T47D (cell line): ENCODE results near the gene TTC7B.
A peak's percentile ranks its signal among the peaks of the same experiment; 100 is the strongest.

Experiments used
- DNase-seq, 2 experiments: peaks; one replicate each; pipeline versions ENCODE4 v3.0.0 to v3.0.0-alpha.2; 2011 to 2012; ENCODE audit warnings: low read depth in 1 of 2, low spot score in 1 of 2
- JUND ChIP-seq: IDR thresholded peaks from 2 replicates; pipeline ENCODE4 v1.6.1; 2012; ENCODE audit warnings: low read depth
- in situ Hi-C: cut with HindIII; loops from 2 replicates; pipeline ENCODE4 v1.10.0; 2016; ENCODE audit warnings: low sequenced_read_pairs, low pct_unique_long_range_greater_than_20kb

The TTC7B gene

GRCh38 chr14:90561920-90562319 is 254.3 kb downstream of the TTC7B start:
- in situ Hi-C loops: no loop called here
- TF ChIP-seq JUND: no peak
- no peak for DNase-seq

GRCh38 chr14:90560991-90561390 is 255.2 kb downstream of the TTC7B start:
- no peak for DNase-seq
- no peak for TF ChIP-seq JUND
- in situ Hi-C loops: no loop called here

DNA sequence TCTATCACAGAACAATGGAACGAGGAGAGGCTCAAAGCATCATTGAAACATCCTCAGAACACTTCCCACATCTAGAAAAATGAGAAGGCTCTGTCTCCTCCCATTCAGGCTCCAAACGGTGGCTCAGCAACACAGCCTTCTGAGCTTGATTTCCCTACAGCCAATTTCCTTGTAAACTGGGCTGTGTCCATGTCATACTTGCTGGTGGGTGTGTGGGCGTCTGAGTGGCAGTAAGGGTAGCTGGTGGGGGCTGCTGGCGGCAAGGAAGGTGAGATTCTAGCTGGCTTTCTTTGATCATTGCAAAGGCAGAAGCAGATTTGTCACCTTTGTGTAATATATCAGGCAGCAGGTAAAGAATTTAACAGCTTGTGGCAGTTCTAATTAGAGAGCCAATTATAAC is 255.7 kb downstream of the TTC7B start:
- in situ Hi-C loops: no loop called here
- TF ChIP-seq JUND: no peak
- DNase-seq: no peak

- peak in 1 of 2 experiments; percentile 56 for DNase-seq
- in situ Hi-C loops: no loop called here
- TF ChIP-seq JUND: no peak
Observed at GRCh38 chr14:90559811-90560492, 256.3 kb downstream of the TTC7B start.

- no peak for TF ChIP-seq JUND
- DNase-seq: no peak
- in situ Hi-C loops: no loop called here
Observed at GRCh38 chr14:90558983-90559590, 257.1 kb downstream of the TTC7B start.

GRCh38 chr14:90558041-90558982 is 257.9 kb downstream of the TTC7B start:
- DNase-seq: no peak
- in situ Hi-C loops: no loop called here
- TF ChIP-seq JUND: no peak

DNA sequence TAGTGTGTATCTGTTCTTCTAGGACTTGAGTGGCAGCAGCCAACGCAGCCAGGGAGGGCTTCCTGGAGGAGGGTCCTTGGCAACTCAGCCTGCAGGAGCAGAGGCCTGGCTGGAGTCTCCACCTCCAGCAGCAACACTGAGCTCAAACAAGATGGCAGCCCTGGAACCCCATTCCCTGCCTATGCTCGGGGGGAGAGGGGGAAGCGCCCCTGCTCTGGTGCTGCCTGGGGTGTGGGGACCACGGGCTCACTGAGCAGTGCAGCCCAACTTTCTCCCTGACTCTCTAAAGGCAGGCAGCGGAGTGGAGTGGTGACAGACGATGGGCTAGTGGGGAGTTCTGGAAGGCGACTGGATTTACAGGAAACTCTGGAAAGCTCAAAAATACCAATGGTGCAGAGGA is 258.7 kb downstream of the TTC7B start:
- no peak for DNase-seq
- TF ChIP-seq JUND: no peak
- in situ Hi-C loops: no loop called here

- no peak for DNase-seq
- in situ Hi-C loops: no loop called here
- TF ChIP-seq JUND: no peak
Observed at GRCh38 chr14:90556666-90557450, 259.4 kb downstream of the TTC7B start.

- in situ Hi-C loops: no loop called here
- TF ChIP-seq JUND: no peak
- DNase-seq: peak; percentile 73 to 79
Observed at GRCh38 chr14:90556012-90556477, 260.2 kb downstream of the TTC7B start.

DNA sequence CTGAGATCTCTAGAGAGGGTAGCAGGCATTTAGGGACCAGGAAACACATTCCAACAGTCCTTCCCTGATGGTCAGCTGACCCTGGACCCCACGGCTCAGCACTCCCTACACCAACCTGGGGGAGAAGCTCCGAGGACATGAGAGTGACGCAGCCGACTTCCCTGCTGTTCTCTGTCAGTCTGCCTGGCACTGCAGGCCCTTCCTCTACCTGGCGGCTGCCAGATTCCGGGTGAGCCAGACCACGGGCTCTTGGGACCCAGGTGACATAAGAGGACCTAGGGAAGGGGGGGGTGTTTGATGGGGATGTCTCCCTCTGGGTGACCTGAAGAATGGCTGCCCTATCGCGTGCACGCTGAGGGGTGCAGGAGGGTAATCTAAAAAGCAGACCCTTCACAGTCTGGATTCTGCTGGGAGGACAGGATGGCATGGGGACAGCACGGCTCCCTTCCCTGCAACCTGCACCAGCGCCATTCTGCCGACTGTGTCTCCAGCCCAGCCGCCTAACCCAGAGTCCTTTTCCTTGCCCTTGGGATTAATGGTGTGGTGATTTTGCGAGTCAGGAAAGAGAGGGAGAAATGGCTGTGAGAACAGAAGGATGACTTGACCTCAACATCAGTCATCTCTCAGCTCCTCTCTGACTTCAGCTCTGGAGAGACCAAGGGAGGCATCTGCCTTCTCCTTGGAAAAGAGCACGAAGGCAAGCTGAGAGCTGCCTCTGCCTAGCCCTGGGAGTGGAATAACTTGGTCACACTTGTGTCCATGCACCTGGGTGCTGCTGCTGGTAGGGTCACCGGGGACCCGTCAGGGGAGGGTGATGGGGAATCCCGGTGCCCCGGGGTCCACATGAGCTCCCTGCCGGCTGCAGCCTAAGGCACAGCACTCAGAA is 260.9 kb downstream of the TTC7B start:
- in situ Hi-C loops: no loop called here
- no peak for TF ChIP-seq JUND
- DNase-seq: no peak

- no peak for TF ChIP-seq JUND
- in situ Hi-C loops: no loop called here
- peak; percentile 96 to 98 for DNase-seq
Observed at GRCh38 chr14:90554341-90554740, 261.9 kb downstream of the TTC7B start.
